Forelimb muscle (tissue), 1 donor: ENCODE results near the gene PTCD2. TPM values are rescaled to one million over a fixed set of nuclear protein-coding genes. Genes with fewer than 3 reads are reported as not detected.
"Not testable (repeated sequence)": the region's sequence is repeated elsewhere in the genome, so short reads cannot be mapped to it uniquely, and the experiment has no call there.

Experiments used
- DNase-seq: peaks from one replicate; pipeline ENCODE4 v3.0.0-alpha.2; 2013; ENCODE audit warnings: low read depth
- polyA plus RNA-seq: library from polyadenylated mRNA; unstranded; fragments of 120-200 nt; gene quantifications from one replicate; pipeline ENCODE4 v1.2.1, GENCODE V29; 2013; ENCODE audit not compliant: insufficient read length

The PTCD2 gene
- polyA plus RNA-seq, 1 donor: 8.3 TPM

DNA sequence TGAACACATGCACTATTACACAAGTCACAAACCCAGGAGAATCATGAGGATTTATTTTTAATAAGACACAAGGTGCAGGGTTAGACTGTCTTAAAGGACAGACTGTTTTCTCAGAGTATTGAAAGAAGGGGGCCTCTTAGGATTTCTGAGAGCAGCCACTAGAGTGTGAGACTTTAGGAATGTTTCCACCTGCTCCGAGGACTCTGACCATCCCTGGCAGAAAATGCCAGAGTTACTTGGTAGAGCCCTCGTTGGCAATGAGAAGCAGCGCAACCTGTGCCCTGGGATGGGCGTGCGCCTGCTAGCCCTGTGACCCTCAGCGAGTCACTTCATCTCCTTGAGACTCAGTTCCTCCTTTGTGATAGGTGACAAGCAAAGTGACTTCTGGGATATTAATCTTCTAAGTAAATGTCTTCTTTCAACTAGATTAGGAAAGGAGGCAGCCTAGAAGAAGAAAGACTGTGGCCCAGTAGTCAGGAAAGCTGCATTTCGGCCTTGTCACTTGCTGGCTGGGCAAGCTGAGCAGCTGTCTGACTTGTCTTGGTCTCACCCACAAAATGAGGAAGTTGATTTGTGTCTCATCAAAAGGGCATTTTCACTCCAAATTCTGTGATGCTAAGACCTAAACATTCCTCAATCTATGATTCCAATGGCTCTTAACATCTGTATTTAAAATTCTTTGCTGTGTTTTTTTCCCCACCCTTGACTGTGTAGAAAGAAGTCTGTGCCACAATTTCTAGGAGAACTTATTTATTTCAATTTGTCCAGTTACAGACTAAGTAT lies 60.5 kb downstream of the PTCD2 start:
- no peak for DNase-seq

DNA sequence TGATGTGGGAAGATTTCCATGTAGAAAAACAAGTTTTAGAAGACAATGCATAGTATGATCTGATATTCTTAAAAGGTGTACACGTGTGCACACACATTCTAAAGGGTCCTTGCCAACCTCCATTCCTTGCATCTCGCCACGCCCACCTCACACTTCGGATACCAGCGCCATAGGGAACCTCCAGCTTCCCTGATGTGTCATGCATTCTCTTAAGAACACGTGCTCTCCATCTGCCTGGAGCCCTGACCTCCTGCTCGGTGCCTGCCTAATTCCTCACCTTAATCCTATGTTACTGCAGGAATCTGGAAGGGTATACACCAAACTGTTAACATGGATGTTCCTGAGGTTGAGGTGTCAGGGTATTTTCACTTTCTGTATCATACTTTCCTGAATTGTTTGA lies 63.1 kb downstream of the PTCD2 start:
- DNase-seq: no peak

DNA sequence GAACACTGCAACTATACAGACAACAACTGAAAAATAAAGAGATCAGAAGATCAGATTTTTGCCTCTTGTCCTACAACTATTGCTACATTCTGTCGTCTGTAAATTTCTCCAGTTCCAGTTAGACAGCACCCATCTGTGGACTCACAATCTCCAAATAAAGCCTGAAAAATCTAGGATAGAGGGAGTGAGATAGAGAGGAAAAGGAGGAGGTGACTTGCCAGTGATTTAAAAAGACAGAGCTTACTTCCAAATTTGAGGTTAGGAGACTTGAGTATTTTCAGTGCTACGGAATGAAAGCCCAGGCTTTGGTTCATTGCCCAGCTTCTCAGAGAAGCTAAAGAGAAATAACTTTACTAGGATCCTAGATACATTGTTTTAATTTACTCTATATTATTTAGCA lies 63.6 kb downstream of the PTCD2 start:
- DNase-seq: no peak

DNA sequence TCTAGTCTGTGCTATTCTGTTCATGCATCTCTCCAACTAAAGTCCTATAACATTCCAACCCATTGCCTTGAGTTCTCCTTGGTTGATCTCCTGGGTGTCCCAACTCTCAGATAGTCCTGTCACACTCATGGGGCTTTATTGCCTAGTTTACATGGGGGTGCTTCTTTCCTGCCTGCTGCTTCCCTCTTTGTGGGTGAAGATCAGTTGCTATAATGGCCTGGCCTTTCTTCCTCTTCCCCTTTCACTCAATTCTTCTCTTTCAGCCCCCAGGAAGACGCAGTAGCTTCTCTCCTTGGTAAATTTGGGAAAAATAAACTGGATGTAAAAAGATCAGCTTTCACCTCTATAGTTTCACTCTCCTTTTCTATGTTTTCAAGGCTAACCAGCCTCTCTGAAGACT lies 66.5 kb downstream of the PTCD2 start:
- no peak for DNase-seq

DNA sequence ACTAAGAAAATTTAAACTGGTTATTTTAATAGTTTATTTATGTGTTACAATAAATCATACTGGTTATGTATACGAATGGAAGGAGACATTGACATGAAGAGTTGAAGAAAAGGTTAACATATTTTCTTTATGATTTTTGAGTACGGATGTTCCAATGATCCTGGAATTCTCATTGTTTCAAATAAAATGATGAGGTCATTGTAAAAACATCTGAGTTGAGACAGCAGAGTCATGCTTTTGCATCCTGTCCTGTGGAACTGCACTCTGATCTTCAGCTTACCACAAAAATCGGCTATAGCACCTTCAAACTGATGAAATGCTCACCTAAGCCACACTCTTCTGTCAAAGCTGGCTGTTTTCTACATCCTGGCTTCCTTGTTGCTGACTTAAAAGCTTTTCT lies 67.8 kb downstream of the PTCD2 start:
- no peak for DNase-seq

DNA sequence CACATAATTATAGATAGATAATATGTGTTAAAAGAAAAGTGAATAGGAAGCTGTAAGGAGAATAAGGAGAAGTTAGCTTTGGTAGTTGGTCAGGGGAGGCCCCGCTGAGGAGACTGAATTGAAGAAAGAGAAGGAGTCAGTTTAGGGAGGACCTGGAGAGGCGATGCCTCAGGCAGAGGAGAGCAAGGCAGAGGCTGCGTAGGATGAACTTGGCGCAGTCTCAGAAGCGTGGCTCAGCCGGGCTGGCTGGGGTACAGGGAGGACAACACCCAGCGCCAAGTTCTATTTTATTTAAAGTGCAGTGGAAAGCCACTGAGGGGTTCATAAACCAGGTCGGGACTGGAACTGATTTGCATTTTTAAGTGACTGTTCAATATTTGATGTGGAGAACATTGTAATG lies 68.5 kb downstream of the PTCD2 start:
- DNase-seq: no peak

DNA sequence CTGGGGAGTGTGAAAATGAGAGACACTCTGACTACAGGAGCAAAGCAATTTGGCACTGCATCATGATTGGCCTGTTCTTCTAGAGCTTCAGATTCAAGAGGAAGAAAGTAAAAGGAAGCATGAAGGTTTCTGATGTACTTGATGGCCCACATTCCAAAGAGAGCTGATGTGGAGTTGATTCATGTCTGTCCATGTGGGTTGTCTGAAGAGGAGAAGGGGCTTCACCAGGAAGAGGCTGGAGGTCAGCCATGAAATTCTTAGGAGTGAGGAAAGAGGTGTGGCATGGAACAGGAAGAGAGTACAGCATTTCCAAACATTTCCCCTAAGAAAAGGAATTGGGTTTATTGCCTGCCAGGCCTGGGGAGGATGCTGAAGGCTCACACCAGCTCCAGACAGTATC lies 70.7 kb downstream of the PTCD2 start:
- no peak for DNase-seq

DNA sequence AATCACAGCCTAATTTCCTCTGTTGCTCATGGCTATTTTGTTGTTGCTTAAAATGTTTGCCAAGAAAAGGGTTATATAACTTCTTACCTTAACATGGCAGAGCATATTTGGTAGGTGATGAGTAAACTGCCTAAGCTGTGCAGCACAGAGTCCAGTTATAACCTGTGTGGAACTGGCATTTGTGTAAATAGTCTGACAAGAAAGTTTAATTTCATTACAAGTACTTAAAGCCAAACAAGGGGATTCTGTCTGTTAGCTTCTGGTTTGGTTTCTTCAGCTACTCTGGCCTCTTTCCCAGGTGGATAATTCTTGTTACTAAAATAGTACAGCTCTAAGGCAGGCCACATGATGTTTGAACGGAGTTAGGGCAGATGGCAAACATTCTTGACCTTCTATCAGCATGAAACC lies 72.2 kb downstream of the PTCD2 start:
- DNase-seq: no peak

DNA sequence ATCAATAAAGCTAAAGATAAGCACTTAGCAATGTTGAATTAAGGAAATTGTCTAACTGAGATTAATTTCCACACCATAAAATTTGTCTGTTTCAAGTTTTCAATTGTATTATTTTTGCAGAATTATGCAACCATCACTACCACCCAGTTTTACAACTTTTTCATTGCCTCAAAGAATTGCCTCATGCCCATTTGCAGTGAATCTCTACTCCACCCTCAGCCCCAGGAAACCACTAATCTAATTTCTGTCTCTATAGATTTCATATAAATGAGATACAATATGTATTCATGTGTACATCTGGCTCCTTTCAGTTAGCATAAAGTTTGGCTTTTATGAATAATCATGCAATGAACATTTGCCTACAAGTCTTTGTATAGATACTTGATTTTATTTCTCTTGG lies 72.9 kb downstream of the PTCD2 start:
- DNase-seq: no peak

DNA sequence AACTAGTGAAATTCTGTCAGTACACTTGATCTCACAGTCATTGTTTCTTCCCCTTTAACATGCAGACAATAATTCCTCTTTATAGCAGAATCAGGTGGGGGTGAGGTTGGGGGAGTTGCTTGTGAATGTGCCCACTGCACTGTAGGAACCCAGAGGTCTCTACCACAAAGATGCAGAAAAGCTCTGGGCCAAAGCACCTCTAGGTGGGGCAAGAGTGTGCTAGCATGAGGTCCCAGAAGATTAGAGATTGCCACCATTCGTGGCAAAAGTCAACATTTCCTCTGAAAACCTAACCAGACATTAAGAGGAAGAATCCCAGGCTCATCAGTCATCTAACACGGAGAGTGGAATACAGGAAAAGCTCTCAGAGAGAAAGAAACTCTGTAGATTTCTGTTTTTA lies 74.5 kb downstream of the PTCD2 start:
- DNase-seq: no peak

DNA sequence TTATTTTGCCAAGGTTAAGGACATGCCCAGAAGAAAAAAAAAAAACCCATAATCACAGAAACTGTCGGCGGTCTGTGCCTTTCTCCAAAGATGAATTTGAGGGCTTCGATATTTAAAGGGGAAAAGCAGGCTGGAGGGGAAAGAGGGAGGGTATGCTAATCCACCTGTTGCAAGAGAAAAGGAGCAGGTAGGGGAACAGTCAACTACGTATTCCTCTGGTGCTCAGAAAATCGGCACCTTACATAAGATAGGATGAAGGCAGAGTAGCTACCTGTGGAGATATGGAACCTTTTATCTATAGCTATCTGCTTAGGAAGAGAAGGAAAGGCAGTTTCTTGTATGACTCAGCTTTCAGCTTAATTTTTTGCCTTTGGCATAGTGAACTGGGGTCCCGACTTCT lies 77.7 kb downstream of the PTCD2 start:
- DNase-seq: no peak

DNA sequence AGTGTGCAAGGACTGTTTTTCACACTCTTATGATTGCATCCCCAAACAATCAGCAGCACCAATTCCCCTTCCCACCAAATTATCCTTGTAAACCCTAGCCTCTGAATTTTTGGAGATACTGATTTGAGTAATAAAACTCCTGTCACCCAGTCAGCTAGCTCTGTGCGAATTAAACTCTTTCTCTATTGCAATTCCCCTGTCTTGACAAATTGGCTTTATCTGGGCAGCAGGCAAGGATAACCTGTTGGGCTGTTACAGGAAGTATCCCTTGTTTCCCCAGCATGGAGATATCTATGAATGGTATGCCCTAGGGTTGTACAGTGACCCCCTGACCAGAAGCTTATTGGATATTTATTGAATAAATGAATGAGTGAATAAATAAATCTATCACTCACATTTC lies 80.8 kb downstream of the PTCD2 start:
- no peak for DNase-seq

DNA sequence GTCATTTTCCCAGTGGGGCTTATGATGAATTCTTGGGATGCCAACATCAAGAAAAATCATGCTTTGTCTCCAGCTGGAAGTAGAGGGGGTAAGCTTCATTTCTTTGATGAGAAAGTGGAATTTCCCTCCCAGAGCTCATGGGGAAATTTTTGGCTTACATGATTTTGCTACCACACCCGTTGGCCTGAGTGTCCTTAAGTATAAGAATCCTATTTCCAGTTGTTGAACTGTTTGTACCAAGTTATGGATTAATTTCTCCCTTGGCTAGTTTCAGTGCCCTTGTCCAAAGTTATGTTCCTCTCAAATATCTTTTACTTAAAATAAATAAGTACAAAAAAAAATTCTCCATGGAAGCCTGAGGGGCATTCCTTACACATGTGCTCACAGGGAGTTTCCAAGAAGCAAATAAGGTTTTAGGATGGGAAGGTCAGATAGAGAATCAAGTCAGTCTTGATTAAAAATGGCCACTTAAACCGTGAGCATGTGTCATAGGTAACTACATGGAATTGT lies 82.3 kb downstream of the PTCD2 start:
- DNase-seq: no peak

DNA sequence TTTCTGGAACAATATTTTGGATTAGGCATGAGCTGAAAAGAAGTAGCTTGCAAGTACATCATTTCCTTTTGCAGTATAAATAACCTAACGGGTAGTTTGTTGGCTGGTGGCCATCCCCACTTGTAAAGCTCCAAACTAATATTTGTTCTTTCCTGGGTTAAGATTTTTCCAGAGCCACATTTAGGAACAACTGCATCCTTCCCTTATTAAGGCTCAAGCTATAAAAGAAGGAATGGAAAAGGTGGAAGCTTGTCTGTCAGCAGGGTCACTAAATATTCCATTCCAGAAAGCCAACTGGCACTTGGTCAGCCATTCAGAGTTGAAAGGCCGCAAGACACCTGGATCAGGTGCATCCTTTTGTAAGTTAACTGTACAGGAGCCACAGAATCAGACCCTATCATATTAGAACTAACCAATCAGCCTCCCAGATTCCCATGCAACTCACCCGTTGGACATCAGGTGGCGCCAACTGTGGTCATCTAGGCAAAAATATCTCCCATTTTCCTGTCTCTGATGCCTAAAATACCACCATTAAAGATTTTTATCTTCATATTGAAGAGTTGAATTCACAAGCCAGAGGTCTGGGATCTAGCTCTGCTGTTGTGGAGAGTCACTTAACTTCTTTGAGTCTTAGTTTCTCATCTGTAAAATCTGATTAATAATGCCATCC lies 82.9 kb downstream of the PTCD2 start:
- DNase-seq: no peak

DNA sequence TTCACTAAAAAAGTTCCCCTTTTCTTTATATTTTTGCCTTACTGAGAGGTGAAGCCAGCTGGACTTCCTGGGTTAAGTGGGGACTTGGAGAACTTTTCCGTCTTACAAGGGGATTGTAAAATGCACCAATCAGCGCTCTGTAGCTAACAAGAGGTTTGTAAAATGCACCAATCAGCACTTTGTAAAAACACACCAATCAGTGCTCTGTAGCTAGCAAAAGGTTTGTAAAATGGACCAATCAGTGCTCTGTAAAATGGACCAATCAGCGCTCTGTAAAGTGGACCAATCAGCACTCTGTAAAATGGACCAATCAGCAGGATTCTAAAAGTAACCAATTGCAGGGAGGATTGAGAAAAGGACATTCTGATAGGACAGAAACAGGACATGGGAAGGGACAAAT lies 84.6 kb downstream of the PTCD2 start:
- DNase-seq: not testable (repeated sequence)

DNA sequence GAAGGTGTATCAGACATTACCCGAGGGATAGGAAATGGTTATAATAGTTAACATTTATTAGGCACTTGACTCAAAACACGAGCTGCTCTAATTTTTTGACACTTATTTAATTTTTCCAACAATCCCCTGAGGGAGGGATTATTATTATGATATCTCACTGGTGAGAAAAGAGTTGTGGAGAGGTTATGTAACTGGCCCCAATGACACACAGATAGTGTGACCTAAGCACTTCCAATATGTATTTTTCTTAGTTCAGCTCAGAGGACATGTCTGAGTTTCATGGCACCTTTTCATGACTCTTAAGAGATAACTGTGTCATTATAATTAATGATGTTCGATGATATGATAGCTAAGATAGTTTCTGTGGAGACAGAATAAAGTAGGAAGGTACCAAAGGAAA lies 86.9 kb downstream of the PTCD2 start:
- no peak for DNase-seq

DNA sequence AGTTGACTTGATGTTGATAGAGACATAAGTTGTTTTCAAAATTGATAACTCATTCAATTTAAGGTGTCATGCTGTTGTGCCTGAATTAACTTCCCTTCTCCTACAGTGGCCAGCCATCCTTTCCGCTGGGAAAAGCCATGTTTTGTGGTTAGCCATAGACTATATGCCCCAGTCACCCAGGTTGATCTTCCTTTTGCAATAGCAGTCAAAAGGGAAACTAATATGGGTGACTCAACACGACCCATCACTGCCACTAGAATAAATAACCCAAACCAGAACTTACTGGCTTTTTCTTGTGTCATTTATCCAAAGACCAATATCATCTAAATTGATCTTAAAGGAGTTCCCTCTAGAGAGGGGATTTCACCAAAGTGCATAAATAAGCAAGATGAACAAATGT lies 87.4 kb downstream of the PTCD2 start:
- no peak for DNase-seq

DNA sequence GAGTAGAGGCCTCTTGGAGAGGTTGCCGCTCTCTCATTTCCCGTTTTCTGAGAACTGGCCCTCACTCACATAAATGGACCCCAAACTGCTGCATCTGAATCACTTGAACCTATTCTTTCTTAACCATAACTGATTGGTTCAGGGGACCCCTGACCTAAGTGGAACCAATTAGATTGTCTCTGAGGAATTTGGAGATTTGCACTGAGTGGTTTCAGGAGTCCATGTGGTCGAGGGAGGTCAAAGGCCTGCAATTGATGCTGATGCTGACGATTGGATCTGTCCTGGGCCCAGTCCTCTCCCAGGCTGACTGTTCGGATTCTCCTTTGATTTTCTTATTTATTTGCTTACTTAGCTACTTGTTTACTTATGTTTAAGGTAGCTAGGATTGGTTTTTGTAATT lies 88.0 kb downstream of the PTCD2 start:
- DNase-seq: no peak

DNA sequence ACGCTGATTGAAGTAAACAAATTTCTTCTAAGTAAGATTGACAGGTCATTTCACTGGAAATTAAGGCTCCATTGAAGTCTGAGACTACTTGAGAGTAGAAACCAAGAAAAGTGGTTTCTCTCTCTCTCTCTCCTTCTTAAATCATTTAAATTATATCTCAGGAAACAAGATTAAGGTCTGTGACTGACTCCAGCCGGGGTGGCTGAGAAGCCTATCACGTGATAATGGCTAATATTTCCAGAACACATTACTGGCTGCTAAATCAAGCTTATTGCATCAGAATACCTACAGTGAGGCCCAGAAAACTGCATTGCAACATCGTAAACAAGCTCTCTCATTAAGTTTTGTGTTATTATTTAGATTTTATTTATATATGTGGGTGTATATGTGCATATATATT lies 88.4 kb downstream of the PTCD2 start:
- no peak for DNase-seq

DNA sequence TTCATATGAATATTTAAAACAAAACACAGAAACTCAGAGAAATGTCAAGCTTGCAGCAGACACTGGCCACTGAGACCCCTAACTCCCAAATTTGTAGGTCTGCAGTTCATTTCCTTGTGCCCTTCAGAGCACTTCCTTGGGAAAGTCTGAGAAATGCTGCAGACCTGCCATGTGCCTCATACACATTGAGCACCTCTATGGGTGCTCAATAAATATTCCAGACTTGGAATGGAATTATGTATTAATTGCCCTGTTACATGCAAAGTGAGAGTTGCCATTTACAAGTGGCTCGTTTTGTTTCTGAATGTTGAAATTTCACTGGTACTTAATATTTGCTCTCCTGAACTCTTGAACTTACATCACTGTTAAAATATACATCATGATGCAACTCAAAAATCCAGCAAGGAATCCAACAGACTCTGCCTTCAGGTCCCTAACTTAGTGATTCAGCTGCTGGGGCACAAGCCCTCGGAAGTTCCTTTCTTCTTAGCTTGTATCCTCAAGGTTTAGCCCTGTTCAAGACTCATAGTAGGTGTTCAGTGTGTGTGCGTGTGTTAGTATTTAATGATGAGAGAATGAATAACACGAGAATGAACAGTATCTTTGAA lies 90.6 kb downstream of the PTCD2 start:
- no peak for DNase-seq

DNA sequence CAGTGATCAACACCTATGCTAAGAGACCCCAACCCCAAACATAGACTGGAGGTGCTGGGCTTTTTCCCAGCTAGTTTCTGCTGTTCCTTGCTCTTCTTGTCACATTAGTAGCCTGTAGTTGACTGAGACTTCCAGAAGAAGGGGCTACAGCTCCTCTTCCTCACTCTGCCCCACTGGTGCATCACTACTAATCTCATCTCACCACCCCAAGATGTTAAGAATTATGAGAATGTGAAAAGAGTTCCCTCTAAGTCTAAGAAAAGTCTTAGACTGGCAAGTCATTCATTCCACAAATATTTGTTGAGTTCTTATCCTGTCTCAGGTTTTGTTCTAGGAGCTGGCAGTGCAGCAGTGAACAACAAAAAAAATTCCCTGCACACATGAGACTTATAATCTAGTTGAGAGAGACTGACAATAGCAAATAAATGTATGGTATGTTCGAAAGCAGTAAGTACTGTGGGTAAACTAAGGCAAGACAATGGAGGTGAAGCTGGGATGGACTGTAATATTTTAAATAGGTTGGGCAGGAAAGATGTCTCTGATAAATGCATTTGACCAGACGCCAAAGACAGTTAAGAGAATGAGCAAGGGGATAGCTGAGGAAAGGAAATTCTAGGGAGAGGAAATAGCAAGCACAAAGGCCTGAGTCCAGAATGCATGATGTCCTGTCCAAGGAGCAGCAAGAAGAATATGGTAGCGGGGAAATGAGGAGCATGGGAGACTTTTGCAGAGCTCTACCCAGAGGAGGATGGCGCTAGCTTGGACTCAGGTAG lies 92.3 kb downstream of the PTCD2 start:
- no peak for DNase-seq

DNA sequence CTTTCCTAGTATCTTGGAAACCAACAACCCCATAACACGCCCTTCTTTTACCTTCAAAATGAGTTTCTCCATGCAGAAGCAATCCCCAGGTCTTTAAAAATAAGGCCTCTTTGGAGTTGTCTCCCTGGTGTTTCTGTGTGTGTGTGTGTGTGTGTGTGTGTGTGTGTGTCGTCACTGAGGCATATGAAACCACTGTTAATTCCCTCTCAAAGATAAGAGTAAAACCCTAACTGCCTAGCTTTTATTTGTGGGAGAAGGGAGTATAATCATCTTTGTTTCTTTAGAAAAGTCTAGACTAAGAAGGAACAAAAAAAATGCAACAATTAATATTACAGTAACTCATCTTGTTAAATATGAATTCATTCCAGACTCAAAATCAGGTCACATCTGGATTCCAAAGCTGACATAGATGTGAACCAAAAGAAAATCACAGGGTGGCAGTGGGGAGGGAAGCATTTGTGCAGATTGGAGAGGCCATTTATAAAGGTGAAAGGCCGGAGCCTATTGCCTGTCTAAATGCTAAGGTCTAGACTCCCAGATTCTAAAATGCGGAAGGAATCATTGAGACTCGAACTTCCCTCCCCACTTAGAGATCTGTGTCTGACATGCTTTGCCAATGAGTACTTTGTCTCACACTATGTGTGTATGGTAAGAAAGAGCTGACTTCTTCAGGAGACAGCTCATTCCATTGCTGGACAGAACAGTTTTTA lies 95.6 kb downstream of the PTCD2 start:
- no peak for DNase-seq
